NOMO-1 treated with dmso at 0.1 percent for 144 hours (cell line): ENCODE results near the gene NASP.

Experiments used
- DNase-seq: peaks from one replicate; lab custom pipeline; 2025; ENCODE audit not compliant: unreplicated experiment; lab: John Stamatoyannopoulos, UW

Gene NASP, protein sequence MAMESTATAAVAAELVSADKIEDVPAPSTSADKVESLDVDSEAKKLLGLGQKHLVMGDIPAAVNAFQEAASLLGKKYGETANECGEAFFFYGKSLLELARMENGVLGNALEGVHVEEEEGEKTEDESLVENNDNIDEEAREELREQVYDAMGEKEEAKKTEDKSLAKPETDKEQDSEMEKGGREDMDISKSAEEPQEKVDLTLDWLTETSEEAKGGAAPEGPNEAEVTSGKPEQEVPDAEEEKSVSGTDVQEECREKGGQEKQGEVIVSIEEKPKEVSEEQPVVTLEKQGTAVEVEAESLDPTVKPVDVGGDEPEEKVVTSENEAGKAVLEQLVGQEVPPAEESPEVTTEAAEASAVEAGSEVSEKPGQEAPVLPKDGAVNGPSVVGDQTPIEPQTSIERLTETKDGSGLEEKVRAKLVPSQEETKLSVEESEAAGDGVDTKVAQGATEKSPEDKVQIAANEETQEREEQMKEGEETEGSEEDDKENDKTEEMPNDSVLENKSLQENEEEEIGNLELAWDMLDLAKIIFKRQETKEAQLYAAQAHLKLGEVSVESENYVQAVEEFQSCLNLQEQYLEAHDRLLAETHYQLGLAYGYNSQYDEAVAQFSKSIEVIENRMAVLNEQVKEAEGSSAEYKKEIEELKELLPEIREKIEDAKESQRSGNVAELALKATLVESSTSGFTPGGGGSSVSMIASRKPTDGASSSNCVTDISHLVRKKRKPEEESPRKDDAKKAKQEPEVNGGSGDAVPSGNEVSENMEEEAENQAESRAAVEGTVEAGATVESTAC

DNA sequence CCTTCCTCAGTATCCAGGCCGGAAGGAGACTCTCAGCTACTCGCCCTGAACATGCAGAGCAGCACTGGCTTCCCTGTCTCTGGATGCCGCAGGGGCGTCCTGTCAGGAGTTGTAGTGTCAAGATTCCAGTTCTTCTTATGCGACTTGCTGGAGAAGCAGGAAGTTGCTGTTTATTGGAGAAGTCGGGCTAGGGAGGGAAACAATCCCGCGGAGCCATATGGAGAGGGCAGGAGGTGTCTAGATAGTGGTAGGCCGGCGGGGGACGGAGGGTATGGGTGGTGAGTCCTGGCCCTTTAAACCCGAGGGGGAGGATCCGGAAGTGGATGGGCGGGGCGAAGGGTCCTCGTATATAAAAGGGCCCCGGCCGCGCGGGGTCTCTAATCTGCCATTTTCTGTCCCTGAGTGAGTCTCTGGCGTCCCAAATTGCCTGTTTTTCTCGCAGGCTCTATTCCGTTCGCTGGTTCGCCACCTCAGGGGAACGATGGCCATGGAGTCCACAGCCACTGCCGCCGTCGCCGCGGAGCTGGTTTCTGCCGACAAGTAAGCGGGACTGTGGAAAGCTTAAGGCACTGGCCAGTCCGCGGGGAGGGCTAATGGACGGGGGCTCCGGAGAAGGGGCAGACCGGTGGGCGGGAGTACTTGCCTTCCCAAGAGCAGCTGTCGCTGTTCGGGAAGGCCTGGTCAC lies at the start of gene NASP:
Gene NASP, plus strand, starts transcription at position 376 of the 685 bp plus-strand sequence. Its CDS starts 106 bp downstream, at position 482.
- DNase-seq: peak; percentile 62

DNA sequence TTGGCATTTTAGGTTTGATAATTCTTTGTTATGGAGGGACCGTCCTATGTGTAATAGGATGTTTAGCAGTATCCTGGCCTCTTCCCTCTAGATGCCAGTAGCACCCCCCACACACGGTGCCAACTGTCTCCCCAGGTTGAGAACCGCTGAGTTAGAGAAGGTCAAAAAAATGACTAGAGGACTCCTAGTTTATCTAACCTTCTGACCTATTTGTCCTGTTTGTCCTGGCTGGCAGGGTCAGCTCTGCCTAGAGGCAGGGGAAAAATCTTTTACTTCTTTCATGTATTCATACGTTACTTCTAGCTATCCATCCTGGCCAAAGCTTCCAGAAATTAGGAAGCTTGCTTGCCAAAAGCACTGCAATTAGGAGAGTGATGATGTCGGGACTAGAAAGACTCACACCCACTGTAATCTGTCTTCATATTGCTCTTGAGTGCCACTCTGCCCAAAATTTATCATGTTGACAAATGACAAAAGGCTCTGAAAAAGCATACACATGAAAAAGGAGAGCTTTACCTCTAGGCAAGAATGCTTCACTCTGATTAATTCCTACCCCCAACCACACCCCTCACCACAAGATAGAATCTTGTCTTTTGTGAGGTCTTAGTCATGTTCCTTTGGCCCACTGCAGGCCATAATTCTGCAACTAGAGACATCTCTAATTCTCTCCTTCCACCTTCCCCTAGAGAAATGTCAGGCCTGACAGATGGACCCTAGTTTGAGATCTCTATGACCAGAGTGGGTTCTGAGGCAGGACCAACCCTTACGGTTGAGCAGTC lies 47.7 kb upstream of the NASP start:
- no peak for DNase-seq

DNA sequence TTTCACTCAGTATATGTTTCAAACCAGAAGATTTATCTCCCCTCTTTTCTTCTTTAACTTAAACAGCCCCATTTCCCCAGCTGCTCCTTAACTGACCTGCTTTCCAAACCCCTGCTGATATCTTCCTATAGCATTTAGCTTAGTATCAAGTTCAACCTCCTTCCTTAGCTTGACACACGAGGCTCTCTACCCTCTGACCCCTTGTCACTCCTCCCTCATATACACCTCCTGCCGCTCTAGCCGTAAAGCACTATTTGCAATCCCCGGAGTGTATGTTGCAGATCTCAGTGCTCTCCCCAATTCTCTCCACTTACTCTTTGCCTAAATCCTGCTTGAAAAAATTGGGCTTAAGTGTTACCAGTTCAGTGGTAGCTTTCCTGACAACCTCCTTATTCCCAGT lies 47.0 kb upstream of the NASP start:
- no peak for DNase-seq

DNA sequence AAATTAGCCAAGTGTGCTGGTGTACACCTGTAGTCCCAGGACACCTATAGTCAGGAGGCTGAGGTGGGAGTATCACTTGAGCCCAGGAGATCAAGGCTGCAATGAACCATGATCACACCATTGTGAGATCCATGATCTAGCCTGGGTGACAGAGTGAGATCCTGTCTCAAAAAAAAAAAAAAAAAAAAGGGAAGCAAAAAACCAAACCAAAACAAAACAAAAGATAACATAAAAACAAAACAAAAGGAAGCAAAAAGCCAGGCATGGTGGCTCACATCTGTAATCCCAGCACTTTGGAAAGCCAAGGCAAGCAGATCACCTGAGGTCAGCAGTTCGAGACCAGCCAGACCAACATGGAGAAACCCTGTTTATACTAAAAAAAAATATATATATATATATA lies 42.6 kb upstream of the NASP start:
- no peak for DNase-seq

DNA sequence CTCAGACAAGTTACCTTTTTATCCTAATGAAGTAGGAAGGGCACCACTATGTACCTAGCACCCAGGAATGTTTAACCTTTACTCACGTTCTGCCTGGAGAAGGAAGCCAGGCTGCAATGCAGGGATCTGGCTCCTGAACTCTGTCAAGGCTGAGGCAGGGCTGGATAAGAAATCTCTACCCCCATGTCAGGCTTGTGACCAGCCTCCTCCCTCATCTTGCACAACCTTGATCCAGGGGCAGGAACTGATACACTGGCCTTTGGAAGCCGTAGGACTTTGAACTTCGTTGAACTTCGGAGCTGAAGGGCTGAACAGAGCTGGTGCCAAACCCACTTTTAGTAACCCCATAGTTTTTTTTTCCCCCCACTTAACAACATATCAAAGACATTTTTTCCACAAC lies 41.2 kb upstream of the NASP start:
- DNase-seq: peak; percentile 38

DNA sequence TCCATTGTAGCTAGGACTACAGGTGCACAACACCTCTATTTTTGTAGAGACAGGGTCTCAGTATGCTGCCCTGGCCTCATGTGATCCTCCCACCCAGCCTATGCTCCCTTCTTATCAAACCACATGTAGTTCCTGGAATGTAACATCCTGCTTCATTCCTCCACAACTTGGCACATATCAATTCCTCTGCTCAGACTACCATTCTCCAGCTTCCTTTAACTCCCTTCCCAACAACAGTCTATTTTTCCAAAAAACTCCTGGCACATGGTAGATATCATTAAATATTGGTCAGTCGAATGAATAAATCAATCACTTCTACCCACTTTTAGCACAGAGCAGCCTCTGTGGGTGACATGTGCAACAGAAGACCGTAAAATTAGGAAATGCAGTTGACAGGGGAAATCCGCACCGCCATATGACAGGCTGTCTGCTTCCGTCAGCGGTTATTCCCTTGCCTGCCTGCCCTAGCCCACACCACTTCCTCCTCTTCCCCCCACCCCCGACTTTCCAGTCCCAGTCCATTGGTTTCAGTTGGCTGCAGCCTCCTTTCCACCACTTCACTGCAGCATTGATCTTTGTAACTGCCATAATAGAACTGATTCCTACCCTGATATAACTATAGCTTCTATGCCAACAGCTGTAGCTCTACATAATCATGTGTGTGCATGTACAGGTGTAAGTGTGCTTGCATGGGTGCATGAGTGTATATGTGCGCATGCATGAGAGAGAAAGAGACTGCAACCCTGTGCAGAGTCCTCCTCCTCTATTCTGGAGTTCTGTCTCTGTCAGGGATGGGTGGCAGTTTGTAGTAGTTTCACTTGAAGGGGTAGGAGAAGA lies 40.0 kb upstream of the NASP start:
- DNase-seq: peak; percentile 90

DNA sequence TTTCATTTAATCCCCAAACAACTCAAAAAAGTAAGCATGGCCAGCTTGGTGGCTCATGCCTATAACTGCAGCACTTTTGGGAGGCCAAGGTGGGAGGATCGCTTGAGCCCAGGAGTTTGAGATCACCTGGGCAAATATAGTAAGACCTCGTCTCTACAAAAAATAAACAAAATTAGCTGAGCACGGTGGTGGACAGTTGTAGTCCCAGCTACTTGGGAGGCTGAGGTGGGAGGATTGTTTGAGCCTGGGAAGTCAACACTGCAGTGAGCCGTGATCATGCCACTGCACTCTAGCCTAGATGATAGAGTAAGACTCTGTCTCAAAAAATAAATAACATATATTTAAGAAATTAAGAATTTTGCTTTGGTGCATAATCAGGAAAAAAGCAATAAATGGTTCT lies 39.3 kb upstream of the NASP start:
- no peak for DNase-seq

DNA sequence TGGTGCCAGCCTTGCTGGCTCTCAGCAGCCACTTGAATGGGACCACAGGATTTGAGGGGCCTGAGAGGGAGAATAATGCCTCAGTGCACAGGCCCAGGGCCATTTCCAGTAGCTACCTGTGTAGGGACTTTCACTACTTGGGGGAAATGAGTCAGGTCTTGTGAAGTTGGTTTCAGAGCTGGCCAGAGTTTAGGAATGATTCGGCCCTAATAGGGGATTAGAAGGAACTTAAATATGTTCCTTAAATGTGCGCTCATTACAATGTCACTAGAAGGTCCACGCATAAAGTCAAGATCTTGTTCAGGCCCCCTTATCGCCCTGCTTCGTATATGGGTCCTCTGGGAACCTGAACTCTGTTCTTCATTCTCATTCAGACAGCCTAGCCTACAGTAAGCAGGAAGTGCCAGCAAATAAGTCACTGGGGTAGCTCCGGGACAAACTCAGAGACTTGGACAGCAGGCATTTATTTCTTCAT lies 38.8 kb upstream of the NASP start:
- DNase-seq: no peak

DNA sequence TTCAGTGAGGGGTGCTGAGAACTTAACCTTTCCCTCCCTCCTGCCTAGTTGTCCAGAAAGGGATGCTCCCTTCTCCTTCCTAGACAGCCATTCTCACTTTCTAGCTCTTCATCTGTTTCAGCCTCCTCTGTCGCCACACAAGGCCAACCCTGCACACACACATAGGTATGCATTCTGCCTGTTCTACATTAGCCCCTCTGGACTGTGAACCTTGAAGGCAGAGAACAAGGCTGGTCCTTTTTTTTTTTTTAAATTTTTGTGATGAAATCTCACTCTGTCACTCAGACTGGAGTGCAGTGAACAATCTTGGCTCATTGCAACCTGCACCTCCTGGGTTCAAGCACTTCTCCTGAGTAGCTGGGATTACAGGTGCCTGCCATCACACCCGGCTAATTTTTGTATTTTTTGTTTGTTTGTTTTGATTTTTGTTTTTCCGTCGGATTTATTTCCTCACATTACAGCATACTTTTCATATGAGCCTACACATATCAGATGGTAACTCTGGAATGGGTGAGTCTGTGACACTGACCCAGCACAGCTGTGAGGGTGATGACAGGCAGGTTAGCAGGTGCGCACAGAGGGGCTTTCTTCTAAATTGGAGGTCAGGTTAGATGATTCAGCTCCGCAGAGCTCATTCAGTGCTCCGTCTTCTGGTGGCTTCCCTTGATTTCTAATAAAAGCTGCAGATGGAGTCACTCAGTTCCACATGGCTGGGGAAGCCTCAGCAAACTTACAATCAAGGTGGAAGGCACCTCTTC lies 38.1 kb upstream of the NASP start:
- DNase-seq: no peak

DNA sequence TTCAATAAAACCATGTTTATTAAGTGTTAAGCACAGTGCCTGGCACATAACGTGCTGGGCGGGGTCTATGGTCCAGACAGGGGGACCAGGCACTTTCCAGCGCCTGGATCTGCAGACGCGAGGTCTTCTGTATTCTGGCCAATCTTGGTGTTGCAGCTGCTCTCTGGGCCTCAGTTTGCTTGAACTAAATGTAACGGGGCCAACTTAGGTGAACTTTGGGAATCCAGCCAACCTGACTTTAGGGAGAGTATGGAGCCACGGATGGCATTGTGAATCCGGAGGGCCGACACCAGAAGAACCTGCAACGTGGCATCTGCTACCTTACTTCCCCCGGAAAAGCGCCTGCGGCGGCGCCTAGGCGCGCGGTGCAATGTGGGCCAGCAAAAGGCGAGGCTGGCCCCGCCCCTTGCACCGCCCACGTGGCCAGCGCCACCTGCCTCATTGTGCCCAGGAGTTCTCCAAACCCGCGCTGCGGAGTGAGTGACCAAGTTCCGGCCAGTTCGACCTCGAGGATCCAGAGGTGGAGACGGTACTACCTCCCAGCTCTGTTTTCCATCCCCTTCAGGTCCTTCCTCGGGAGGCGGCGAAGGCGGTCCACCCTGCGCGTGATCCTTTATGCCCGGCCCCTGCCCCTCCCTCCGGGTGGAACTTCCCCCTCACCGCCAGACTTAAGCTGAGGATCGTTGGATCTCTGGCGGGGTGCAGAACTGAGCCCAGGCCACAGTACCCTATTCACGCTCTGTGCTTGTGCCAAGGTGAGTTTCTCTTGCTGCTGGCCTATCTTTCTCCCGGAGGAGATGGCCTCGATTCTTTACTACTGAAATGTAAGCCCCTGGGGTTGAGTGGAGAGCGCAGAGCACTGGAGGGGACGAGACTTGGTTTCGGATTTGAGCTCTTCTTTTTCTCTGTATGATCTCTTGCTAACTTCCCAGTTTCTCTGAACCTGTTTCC lies 33.2 kb upstream of the NASP start, which contains the start of gene AKR1A1:
Gene AKR1A1, plus strand, starts transcription at position 426 of the 951 bp plus-strand sequence. CDS start 10,969 bp downstream, outside the sequence.
- DNase-seq: peak; percentile 94

DNA sequence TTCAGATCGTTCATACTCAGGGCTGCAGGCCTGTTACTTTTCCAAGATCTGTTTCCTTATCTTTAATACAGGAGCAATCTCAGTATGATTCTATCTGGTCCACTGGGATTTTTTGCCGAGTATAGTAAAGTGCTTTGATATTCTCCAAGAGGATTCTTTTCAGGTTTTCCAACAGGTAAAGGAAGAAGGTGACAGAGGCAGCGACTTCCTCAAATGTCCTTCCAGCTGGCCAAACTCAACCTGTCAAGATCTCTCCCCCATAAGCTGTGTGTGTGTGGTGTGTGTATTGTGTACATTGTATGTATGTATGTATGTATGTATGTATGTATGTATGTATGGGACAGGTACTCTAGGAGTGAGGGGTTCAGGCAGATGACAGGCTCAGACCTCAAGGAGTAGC lies 32.2 kb upstream of the NASP start:
- no peak for DNase-seq

DNA sequence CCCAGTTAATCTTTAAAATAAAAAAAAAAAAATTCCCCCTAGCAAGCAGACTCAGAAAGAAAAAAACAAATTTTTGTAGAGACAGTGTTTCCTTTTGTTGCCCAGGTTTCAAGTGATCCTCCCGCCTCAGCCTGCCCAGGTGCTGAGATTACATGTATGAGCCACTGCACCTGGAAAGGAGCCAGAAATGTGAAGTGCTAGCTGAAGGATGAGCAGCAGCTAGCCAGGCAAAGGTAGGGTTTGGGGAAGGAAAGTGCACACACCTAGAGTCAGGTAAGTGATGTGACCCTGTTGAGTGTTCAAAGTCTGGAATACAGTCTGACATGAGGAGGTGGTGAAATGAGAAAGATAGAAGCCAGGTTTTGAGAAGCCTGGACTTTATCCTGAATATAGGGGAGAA lies 31.5 kb upstream of the NASP start:
- DNase-seq: no peak

DNA sequence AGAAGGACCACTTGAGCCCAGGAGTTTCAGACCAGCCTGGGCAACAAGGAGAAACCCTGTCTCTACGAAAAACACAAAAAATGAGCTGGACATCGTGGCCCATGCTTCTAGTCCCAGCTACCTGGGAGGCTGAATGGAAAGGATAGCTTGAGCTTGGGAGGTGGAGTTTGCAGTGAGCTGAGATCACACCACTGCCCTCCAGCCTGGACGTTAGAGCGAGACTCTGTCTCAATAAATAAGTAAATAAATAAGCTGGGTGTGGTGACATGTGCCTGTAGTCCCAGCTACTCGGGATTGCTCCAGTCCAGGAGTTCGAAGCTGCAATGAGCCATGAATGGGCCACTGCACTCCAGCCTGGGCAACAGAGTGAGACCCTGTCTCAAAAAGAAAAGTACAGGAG lies 29.6 kb upstream of the NASP start:
- DNase-seq: no peak

DNA sequence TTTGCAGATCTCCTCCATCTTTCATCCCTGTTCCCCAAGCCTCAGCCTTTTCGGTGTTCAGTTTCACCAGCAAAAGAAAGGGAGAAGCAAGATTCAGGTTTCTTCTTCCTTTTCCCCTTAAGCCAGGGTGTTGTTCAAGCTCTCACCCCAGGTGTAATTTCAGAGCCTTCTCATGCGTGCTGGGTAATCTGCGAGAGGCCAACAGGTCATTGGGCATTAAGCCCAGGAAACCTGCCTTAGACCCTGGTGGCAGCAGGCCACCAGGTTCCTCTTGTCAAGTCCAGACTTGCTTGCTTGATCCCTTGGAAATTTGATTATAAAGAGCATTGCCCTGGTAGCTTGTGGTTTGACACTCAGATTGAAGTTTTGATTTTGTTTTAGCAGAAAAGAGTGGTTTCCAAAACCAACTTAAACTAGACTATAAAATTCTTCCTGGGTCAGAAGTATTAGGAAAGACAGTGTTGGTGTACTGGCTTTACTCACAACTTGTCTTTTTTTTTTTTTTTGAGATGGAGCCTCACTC lies 26.4 kb upstream of the NASP start:
- no peak for DNase-seq

DNA sequence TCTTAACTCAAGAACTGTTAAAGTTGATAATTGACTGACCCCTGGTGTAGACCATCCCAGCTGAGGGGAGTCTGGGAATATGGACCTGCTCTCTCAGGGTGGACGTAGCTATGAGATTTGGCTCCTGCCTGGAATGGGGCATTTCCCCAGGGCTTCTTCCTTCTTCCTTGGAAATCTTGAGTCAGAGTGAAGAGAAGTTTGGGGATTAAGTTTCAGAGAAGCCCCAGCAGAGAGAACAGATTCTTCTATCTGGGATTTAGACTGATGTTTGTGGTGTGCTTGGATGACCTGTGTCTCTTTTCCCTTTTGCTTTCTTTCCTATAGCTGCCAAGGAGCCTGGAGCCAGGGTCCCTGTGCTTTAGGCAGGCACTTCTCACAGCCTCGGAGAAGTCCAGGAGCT lies 20.0 kb upstream of the NASP start:
- no peak for DNase-seq

DNA sequence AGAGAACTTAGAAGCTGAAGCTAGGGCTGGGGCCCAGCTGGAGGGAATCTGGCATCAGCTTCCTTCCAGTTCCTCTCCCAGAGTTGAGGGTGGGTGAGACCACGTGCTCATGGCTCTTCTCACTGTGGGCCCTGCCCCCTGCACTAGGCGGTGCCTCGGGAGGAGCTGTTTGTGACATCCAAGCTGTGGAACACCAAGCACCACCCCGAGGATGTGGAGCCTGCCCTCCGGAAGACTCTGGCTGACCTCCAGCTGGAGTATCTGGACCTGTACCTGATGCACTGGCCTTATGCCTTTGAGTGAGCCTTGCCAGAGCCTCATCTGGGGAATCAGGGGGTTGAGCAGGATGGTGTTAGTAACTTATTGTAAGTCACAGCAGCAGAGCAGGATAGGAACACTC lies 17.1 kb upstream of the NASP start:
- DNase-seq: no peak

DNA sequence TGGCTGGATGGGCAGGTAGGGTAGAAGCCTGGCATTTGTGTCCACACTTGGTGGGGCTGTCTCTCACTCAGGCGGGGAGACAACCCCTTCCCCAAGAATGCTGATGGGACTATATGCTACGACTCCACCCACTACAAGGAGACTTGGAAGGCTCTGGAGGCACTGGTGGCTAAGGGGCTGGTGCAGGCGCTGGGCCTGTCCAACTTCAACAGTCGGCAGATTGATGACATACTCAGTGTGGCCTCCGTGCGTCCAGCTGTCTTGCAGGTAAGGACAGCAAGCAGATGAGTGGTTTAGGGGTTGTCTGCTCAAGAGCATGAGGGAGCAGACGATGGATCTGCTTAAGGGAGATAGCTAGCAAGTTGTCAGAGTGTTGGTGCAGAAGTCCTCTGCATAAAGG lies 15.9 kb upstream of the NASP start:
- DNase-seq: no peak

DNA sequence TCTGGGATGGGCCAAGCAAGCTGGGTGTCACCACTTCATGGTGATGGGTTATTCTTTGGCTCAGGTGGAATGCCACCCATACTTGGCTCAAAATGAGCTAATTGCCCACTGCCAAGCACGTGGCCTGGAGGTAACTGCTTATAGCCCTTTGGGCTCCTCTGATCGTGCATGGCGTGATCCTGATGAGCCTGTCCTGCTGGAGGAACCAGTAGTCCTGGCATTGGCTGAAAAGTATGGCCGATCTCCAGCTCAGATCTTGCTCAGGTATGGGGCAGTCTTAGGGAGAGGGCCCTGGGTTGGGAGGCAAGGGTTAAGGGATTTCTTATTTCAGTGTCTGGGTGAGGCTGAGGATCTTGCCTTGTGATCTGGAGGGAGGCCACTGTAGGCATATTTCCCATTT lies 15.4 kb upstream of the NASP start:
- DNase-seq: no peak
